GM18909 (cell line): Measurements from ENCODE around the gene BEND5.

Source experiments
- ATAC-seq: cut with Tn5 transposase; IDR thresholded peaks from one replicate; pipeline ENCODE4 v1.9.1; 2021; ENCODE audit warnings: mild to moderate bottlenecking; ENCODE audit not compliant: unreplicated experiment, poor library complexity

BEND5 gene

GRCh38 chr1:48767975-48768510 is 8.6 kb downstream of the BEND5 start:
- ATAC-seq: no peak

- ATAC-seq: no peak
These were observed 11.4 kb downstream of the BEND5 start for GRCh38 chr1:48765335-48765734.

- no peak for ATAC-seq
These were observed 14.7 kb downstream of the BEND5 start for GRCh38 chr1:48761986-48762385.

- no peak for ATAC-seq
These were observed 15.3 kb downstream of the BEND5 start for GRCh38 chr1:48761411-48761810.

- no peak for ATAC-seq
These were observed 15.8 kb downstream of the BEND5 start for GRCh38 chr1:48760857-48761256.

GRCh38 chr1:48758976-48759375 is 17.7 kb downstream of the BEND5 start:
- ATAC-seq: no peak

- peak; percentile 42 for ATAC-seq
These were observed 19.3 kb downstream of the BEND5 start for GRCh38 chr1:48757363-48757762.

- ATAC-seq: peak; percentile 43
These were observed 19.9 kb downstream of the BEND5 start for GRCh38 chr1:48756683-48757316.

GRCh38 chr1:48753293-48753692 is 23.4 kb downstream of the BEND5 start:
- ATAC-seq: no peak

- ATAC-seq: peak; percentile 95
These were observed 26.6 kb downstream of the BEND5 start for GRCh38 chr1:48750109-48750508.

GRCh38 chr1:48749068-48749467 is 27.6 kb downstream of the BEND5 start:
- ATAC-seq: no peak

GRCh38 chr1:48746906-48747305 is 29.8 kb downstream of the BEND5 start:
- ATAC-seq: no peak

- no peak for ATAC-seq
These were observed 32.7 kb downstream of the BEND5 start for GRCh38 chr1:48744032-48744431.

- no peak for ATAC-seq
These were observed 33.2 kb downstream of the BEND5 start for GRCh38 chr1:48743480-48743879.

GRCh38 chr1:48741380-48741779 is 35.3 kb downstream of the BEND5 start:
- no peak for ATAC-seq

GRCh38 chr1:48740621-48741020 is 36.1 kb downstream of the BEND5 start:
- ATAC-seq: no peak

GRCh38 chr1:48739091-48739490 is 37.6 kb downstream of the BEND5 start:
- ATAC-seq: no peak

- no peak for ATAC-seq
These were observed 38.3 kb downstream of the BEND5 start for GRCh38 chr1:48738356-48738755.

GRCh38 chr1:48735796-48736195 is 40.9 kb downstream of the BEND5 start:
- ATAC-seq: no peak

GRCh38 chr1:48730164-48730910 is 46.4 kb downstream of the BEND5 start:
- peak; percentile 69 for ATAC-seq

GRCh38 chr1:48728584-48728983 is 48.1 kb downstream of the BEND5 start:
- ATAC-seq: no peak
